ENCODE data around the gene NXPE2.

The NXPE2 gene

GRCh38 chr11:114679505-114679904 is 1.2 kb downstream of the NXPE2 start:
- H3K36me3 ChIP-seq, result no peaks in the 10 kb centered on the region

DNA sequence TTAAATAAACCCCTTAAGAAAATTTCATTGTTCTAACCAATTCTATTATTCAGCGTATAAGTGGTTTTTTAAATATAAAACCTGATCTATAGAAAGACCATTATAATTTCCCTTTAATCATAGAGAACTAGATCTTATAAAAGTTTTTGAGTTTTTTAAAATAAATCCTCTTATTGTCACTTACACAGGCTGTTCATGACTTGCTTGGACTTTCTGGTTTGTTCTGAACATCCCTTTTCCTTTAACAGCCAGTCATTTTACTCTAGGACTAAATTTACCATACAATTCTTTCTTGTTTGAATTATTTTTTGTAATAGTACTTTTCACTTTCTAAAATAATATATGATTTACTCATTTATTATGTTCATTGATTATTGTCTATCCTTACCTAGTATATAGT is 4.7 kb downstream of the NXPE2 start:
- no peak overlapping the region for H3K4me2 ChIP-seq
- TF ChIP-seq Cebpa-rat (IDR thresholded peaks at IDR 0.05), result no peak
- no peak overlapping the region for H3K9ac ChIP-seq
- H3K4me1 ChIP-seq, result no peaks in the 10 kb centered on the region
- no peaks in the 10 kb centered on the region for H3K36me3 ChIP-seq
- H3K9me3 ChIP-seq, result peaks cover 31% of the 10 kb centered on the region
- no peak overlapping the region for H3K4me3 ChIP-seq
- no peak overlapping the region for H3K27ac ChIP-seq
- no peaks in the 10 kb centered on the region for H3K27me3 ChIP-seq
- no peaks in the 10 kb centered on the region for H4K20me1 ChIP-seq

More at GRCh38 chr11:114679505-114679904, 1.2 kb downstream of the NXPE2 start:
- H3K27me3 ChIP-seq, result no peaks in the 10 kb centered on the region
- H3K27ac ChIP-seq, result no peak overlapping the region
- no peak for TF ChIP-seq Cebpa-rat (IDR thresholded peaks at IDR 0.05)
- H3K4me2 ChIP-seq, result no peak overlapping the region
- H3K9ac ChIP-seq, result no peak overlapping the region
- H3K4me3 ChIP-seq, result no peak overlapping the region
- H3K9me3 ChIP-seq, result peaks cover 24% of the 10 kb centered on the region
- no peaks in the 10 kb centered on the region for H3K4me1 ChIP-seq
- no peaks in the 10 kb centered on the region for H4K20me1 ChIP-seq

GRCh38 chr11:114684636-114685035 is 6.3 kb downstream of the NXPE2 start:
- no peaks in the 10 kb centered on the region for H3K4me1 ChIP-seq
- H3K4me3 ChIP-seq, result no peak overlapping the region
- no peak overlapping the region for H3K27ac ChIP-seq
- H3K4me2 ChIP-seq, result no peak overlapping the region
- no peak overlapping the region for H3K9ac ChIP-seq
- H3K27me3 ChIP-seq, result no peaks in the 10 kb centered on the region
- peaks cover 31% of the 10 kb centered on the region for H3K9me3 ChIP-seq
- no peak for TF ChIP-seq Cebpa-rat (IDR thresholded peaks at IDR 0.05)
- H4K20me1 ChIP-seq, result no peaks in the 10 kb centered on the region
- H3K36me3 ChIP-seq, result no peaks in the 10 kb centered on the region

DNA sequence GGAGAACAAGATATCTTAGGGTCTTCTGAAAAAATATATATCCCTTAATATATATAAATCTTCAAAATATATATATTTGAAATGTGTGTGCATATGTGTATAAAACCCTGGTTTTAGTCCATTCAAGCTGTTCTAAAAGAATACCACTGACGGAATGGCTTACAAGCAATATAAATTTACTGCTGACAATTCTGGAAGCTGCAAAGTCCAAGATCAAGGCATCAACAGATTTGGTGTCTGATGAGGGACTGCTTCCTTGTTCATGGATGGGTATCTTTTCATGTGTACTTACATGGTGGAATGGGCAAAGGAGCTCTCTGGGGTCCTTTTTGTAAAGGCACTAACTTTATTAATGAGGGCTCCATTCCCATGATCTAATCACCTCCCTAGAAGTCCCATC is 6.8 kb downstream of the NXPE2 start:
- Histone ChIP-seq H4K20me1 (no peaks in the 10 kb centered on the region), H3K27me3 (no peaks in the 10 kb centered on the region), H3K4me2 (no peak overlapping the region), H3K9ac (no peak overlapping the region), H3K27ac (no peak overlapping the region), H3K9me3 (peaks cover 31% of the 10 kb centered on the region), H3K4me1 (no peaks in the 10 kb centered on the region), H3K4me3 (no peak overlapping the region), H3K36me3 (no peaks in the 10 kb centered on the region)
- TF ChIP-seq Cebpa-rat (IDR thresholded peaks at IDR 0.05), result no peak

DNA sequence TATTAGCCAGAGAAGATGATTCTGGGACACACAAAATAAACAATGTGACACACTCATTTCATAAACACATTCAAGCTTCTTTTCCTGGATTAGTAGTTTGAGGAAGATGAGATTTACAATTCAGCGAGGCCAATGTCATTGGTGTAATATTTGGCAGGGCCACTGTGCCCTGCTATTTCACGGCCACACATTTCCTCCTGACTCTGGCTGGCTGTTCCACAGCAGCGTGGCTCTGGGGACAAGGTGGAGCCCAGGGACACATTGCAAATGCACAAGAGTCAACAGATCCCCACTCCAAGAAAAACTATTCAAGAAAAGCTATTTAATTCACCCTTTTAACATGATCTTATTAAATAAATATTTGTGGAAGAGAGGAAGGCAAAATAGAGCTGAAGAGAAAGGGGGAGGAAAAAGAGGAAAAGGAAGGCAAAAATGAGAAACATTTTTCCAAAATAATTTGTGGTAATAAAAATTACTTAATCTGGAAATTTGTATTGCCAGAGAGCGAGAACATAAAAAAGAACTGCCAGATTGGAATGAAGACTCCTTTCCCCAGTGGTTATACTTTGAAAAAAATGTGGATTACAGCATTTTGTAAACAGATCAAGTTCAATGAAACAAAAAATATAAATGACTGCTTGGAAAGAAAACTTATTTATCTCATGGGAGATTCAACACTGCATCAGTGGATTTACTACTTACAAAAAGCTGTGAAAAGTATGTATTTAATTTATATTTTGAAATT is 27.1 kb downstream of the NXPE2 start:
- Histone ChIP-seq H3K9me3 (peaks cover 7% of the 10 kb centered on the region), H4K20me1 (no peaks in the 10 kb centered on the region), H3K27me3 (no peaks in the 10 kb centered on the region), H3K9ac (no peak overlapping the region), H3K27ac (no peak overlapping the region), H3K4me3 (no peak overlapping the region), H3K4me1 (no peaks in the 10 kb centered on the region), H3K4me2 (no peak overlapping the region), H3K36me3 (no peaks in the 10 kb centered on the region)
- TF ChIP-seq Cebpa-rat (IDR thresholded peaks at IDR 0.05), result no peak

DNA sequence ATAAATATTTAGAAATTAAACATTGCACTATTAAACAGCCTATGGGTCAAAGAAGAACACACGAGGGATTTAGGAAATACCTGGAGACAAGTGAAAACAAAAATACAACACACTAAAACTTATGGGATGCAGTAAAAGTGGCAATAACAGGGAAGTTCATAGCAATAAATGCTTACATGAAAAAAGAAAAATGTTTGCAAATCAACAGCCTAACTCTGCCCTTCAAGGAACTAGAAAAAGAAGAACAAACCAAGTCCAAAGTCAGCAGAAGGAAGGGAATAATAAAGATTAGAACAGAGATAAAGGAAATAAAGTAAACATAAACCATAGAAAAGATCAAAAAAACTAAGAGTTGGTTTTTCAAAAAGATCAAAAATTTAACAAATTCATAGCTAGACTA is 31.6 kb downstream of the NXPE2 start:
- H3K4me3 ChIP-seq, result no peak overlapping the region
- no peaks in the 10 kb centered on the region for H3K4me1 ChIP-seq
- no peak for TF ChIP-seq Cebpa-rat (IDR thresholded peaks at IDR 0.05)

DNA sequence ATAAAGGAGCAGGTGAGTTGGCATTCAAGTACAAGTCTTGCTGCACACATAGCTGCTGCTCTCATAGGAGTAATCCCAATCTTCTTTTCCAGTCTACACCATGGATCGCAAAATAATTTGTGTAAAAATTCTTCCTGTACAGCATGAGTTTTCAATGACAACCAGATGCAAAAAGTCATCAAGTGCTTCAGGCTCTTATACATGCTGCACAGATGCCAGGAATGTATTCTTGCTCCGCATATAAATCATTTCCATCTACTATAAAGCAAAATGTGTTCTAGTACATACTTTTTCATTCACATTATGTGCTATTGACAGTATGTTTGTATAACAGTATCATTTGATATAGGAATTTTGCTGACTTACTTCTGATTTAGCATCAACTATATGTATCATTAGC is 35.4 kb downstream of the NXPE2 start:
- Histone ChIP-seq H3K4me2 (no peak overlapping the region), H3K9me3 (peaks cover 15% of the 10 kb centered on the region), H3K36me3 (no peaks in the 10 kb centered on the region), H3K27me3 (no peaks in the 10 kb centered on the region), H3K9ac (no peak overlapping the region), H3K4me1 (no peaks in the 10 kb centered on the region), H3K4me3 (no peak overlapping the region), H4K20me1 (no peaks in the 10 kb centered on the region), H3K27ac (no peak overlapping the region)
- TF ChIP-seq Cebpa-rat (IDR thresholded peaks at IDR 0.05), result no peak

More for the DNA sequence above, 31.6 kb downstream of the NXPE2 start:
- no peak overlapping the region for H3K4me2 ChIP-seq
- H3K9me3 ChIP-seq, result peaks cover 15% of the 10 kb centered on the region
- no peaks in the 10 kb centered on the region for H3K36me3 ChIP-seq
- no peak overlapping the region for H3K9ac ChIP-seq
- H3K27me3 ChIP-seq, result no peaks in the 10 kb centered on the region
- no peaks in the 10 kb centered on the region for H4K20me1 ChIP-seq
- H3K27ac ChIP-seq, result no peak overlapping the region

GRCh38 chr11:114719562-114719961 is 41.2 kb downstream of the NXPE2 start:
- Histone ChIP-seq H3K9me3 (no peaks in the 10 kb centered on the region), H3K4me1 (peaks cover 2% of the 10 kb centered on the region), H3K9ac (no peak overlapping the region), H4K20me1 (no peaks in the 10 kb centered on the region), H3K4me3 (no peak overlapping the region), H3K36me3 (no peaks in the 10 kb centered on the region), H3K27ac (no peak overlapping the region), H3K27me3 (no peaks in the 10 kb centered on the region), H3K4me2 (no peak overlapping the region)
- TF ChIP-seq Cebpa-rat (IDR thresholded peaks at IDR 0.05), result no peak

GRCh38 chr11:114724916-114725524 is 46.7 kb downstream of the NXPE2 start:
- H3K36me3 ChIP-seq, result no peaks in the 10 kb centered on the region
- TF ChIP-seq Cebpa-rat (IDR thresholded peaks at IDR 0.05), result no peak
- peak overlapping the region; percentile 61 for H3K4me2 ChIP-seq
- H3K9me3 ChIP-seq, result no peaks in the 10 kb centered on the region
- H4K20me1 ChIP-seq, result no peaks in the 10 kb centered on the region
- no peak overlapping the region for H3K4me3 ChIP-seq
- peaks cover 15% of the 10 kb centered on the region for H3K4me1 ChIP-seq
- no peak overlapping the region for H3K9ac ChIP-seq
- no peaks in the 10 kb centered on the region for H3K27me3 ChIP-seq
- no peak overlapping the region for H3K27ac ChIP-seq

- Histone ChIP-seq H4K20me1 (no peaks in the 10 kb centered on the region), H3K4me2 (peak overlapping the region; percentile 61), H3K4me3 (no peak overlapping the region), H3K36me3 (no peaks in the 10 kb centered on the region), H3K9me3 (no peaks in the 10 kb centered on the region), H3K9ac (no peak overlapping the region), H3K27ac (no peak overlapping the region), H3K27me3 (no peaks in the 10 kb centered on the region), H3K4me1 (peaks cover 15% of the 10 kb centered on the region)
- TF ChIP-seq Cebpa-rat (IDR thresholded peaks at IDR 0.05), result no peak
Measured at GRCh38 chr11:114725623-114726022, 47.3 kb downstream of the NXPE2 start.

Data from BLaER1 (cell line).